Lung (tissue), 12 donors: ENCODE data around the gene OR5D14. TPM values are rescaled to one million over a fixed set of nuclear protein-coding genes. Genes with fewer than 3 reads are reported as not detected.

Experiments
- ATAC-seq: fragments of 200-7000 bp; cut with Tn5 transposase; one replicate; pipeline ENCODE4 v1.9.1; 2020; ENCODE audit warnings: moderate number of reproducible peaks; ENCODE audit not compliant: insufficient read depth, low FRiP score
- DNase-seq, 3 donors: peaks; one replicate each; pipeline ENCODE4 v3.0.0-alpha.2; 2013 to 2017
- H3K27ac ChIP-seq, 2 donors: one replicate each; pipeline ENCODE4 v1.5.1; 2013; ENCODE audit warnings: mild to moderate bottlenecking in 2 of 2, moderate library complexity in 2 of 2, control low read depth in 1 of 2, inconsistent platforms in 1 of 2, low read depth in 1 of 2, low read length in 1 of 2
- H3K27me3 ChIP-seq, 3 donors: one replicate each; pipeline ENCODE4 v1.5.1; 2013; ENCODE audit warnings: low read length in 2 of 3; ENCODE audit not compliant: control insufficient read depth in 3 of 3, insufficient read depth in 3 of 3
- H3K36me3 ChIP-seq, 4 donors: one replicate each; pipeline ENCODE4 v1.5.1; 2013; ENCODE audit warnings: low read length in 4 of 4, mild to moderate bottlenecking in 1 of 4, moderate library complexity in 1 of 4; ENCODE audit not compliant: control insufficient read depth in 4 of 4, insufficient read depth in 4 of 4
- H3K4me1 ChIP-seq, 5 donors: one replicate each; pipeline ENCODE4 v1.5.1; 2013; ENCODE audit warnings: low read length in 5 of 5, mild to moderate bottlenecking in 2 of 5, moderate library complexity in 1 of 5; ENCODE audit not compliant: control insufficient read depth in 5 of 5, insufficient read depth in 5 of 5
- H3K4me3 ChIP-seq: one replicate; pipeline ENCODE4 v1.5.1; 2013; ENCODE audit warnings: mild to moderate bottlenecking, control low read depth, moderate library complexity
- H3K9ac ChIP-seq, 2 donors: one replicate each; pipeline ENCODE4 v1.5.1; 2013; ENCODE audit warnings: low read length in 2 of 2, control low read depth in 1 of 2; ENCODE audit not compliant: insufficient read depth in 1 of 2
- H3K9me3 ChIP-seq, 4 donors: one replicate each; pipeline ENCODE4 v1.5.1; 2013; ENCODE audit warnings: low read length in 3 of 4, mild to moderate bottlenecking in 1 of 4, moderate library complexity in 1 of 4; ENCODE audit not compliant: control insufficient read depth in 4 of 4, insufficient read depth in 3 of 4
- WGBS, 2 donors: extraction: QIAGEN DNeasy Blood & Tissue Kit; methylation state at CpG; one replicate each; pipeline ENCODE4 v1.1.7; 2013; 5-methylcytosine and 5-hydroxymethylcytosine counted together
- polyA plus RNA-seq, 2 donors: library from polyadenylated mRNA; stranded (reverse); fragments of 200-250 nt; gene quantifications; one replicate each; pipeline ENCODE4 v1.2.1, GENCODE V29; 2013
- total RNA-seq, 2 donors: library from RNA; depleted of rRNA in 1 of 2; stranded (reverse); fragments of >200 nt in 1 of 2; gene quantifications; one replicate each; pipeline ENCODE4 v1.2.1, GENCODE V29; 2014 to 2021
- TF ChIP-seq, protein P1 (sequence below): IDR thresholded peaks from 2 replicates; pipeline ENCODE4 v1.5.1; 2012; ENCODE audit warnings: mild to moderate bottlenecking; ENCODE audit errors: control extremely low read depth, extremely low read depth
- donor health status: control.
- donor health status: control.
- donor health status: Bipolar disorder and iron deficiency.
- donor health status: healthy.
- donor health status: DM: yes; HTN: yes; CAD: no.

OR5D14 gene
- total and polyA plus RNA-seq, 4 donors, result not detected

DNA sequence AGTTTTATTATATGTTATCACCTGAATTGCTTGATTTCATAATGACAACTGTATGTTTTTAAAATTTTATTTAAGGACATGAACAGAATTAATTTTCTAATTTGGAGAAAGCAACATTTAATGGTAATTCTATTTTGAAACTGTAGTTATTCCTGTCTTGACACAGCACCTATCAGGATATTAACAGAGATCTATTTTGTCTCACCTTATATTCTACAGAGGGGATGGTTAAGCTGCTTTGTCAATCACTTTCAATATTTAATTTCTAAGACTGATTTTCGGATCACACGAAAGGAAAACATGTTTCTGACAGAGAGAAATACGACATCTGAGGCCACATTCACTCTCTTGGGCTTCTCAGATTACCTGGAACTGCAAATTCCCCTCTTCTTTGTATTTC is 43.1 kb downstream of the OR5D14 start, which contains the start of gene OR5D16:
TSS of gene OR5D16 (plus strand) at position 301 of the 400 bp plus-strand sequence. CDS start at position 301, 0 bp downstream.
- no peak for ATAC-seq
- no peak within 1 kb of the TSS for H3K9ac ChIP-seq
- H3K27ac ChIP-seq, result no peak within 1 kb of the TSS
- H3K4me1 ChIP-seq, result no peaks in the 10 kb centered on the region
- TF ChIP-seq, protein P1, sequence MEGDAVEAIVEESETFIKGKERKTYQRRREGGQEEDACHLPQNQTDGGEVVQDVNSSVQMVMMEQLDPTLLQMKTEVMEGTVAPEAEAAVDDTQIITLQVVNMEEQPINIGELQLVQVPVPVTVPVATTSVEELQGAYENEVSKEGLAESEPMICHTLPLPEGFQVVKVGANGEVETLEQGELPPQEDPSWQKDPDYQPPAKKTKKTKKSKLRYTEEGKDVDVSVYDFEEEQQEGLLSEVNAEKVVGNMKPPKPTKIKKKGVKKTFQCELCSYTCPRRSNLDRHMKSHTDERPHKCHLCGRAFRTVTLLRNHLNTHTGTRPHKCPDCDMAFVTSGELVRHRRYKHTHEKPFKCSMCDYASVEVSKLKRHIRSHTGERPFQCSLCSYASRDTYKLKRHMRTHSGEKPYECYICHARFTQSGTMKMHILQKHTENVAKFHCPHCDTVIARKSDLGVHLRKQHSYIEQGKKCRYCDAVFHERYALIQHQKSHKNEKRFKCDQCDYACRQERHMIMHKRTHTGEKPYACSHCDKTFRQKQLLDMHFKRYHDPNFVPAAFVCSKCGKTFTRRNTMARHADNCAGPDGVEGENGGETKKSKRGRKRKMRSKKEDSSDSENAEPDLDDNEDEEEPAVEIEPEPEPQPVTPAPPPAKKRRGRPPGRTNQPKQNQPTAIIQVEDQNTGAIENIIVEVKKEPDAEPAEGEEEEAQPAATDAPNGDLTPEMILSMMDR, result no peak
- DNase-seq, result no peak
- H3K27me3 ChIP-seq, result no peaks in the 10 kb centered on the region
- 26 to 34% methylated on average over 3 of the region's 3 CpGs for WGBS, 2 donors
- no peak within 1 kb of the TSS for H3K4me3 ChIP-seq
- no peaks in the 10 kb centered on the region for H3K36me3 ChIP-seq
- peaks cover 0 to 6% (median 2%) of the 10 kb centered on the region in 4 donors for H3K9me3 ChIP-seq

Other genes with a start within 250 kb of the OR5D14 start
- gene OR4C15, start 241.1 kb upstream of the OR5D14 start, total RNA-seq, result not detected
- not detected for gene OR4C15, start 241.1 kb upstream of the OR5D14 start, polyA plus RNA-seq
- gene OR4C16, start 223.4 kb upstream of the OR5D14 start, total RNA-seq, result not detected
- not detected for gene OR4C16, start 223.4 kb upstream of the OR5D14 start, polyA plus RNA-seq
- not detected for gene OR4C11, start 187.9 kb upstream of the OR5D14 start, total RNA-seq
- gene OR4C11, start 187.9 kb upstream of the OR5D14 start, polyA plus RNA-seq, result not detected
- gene OR4P4, start 160.4 kb upstream of the OR5D14 start, total RNA-seq, result not detected
- gene OR4P4, start 160.4 kb upstream of the OR5D14 start, polyA plus RNA-seq, result not detected
- gene OR4S2, start 147.2 kb upstream of the OR5D14 start, total RNA-seq, result not detected
- not detected for gene OR4S2, start 147.2 kb upstream of the OR5D14 start, polyA plus RNA-seq
- gene OR4C6, start 133.4 kb upstream of the OR5D14 start, total RNA-seq, result not detected
- not detected for gene OR4C6, start 133.4 kb upstream of the OR5D14 start, polyA plus RNA-seq
- gene OR5D13, start 22.1 kb upstream of the OR5D14 start, total RNA-seq, result not detected
- gene OR5D13, start 22.1 kb upstream of the OR5D14 start, polyA plus RNA-seq, result not detected
- gene OR5L1, start 15.8 kb downstream of the OR5D14 start, total RNA-seq, result not detected
- not detected for gene OR5L1, start 15.8 kb downstream of the OR5D14 start, polyA plus RNA-seq
- gene OR5D18, start 24.1 kb downstream of the OR5D14 start, total RNA-seq, result not detected
- gene OR5D18, start 24.1 kb downstream of the OR5D14 start, polyA plus RNA-seq, result not detected
- not detected for gene OR5L2, start 31.7 kb downstream of the OR5D14 start, total RNA-seq
- gene OR5L2, start 31.7 kb downstream of the OR5D14 start, polyA plus RNA-seq, result not detected
- not detected for gene OR5D16, start 43.2 kb downstream of the OR5D14 start, total RNA-seq
- gene OR5D16, start 43.2 kb downstream of the OR5D14 start, polyA plus RNA-seq, result not detected
- gene TRIM51, start 87.7 kb downstream of the OR5D14 start, total RNA-seq, result not detected
- gene TRIM51, start 87.7 kb downstream of the OR5D14 start, polyA plus RNA-seq, result not detected
- not detected for gene OR5W2, start 119.0 kb downstream of the OR5D14 start, total RNA-seq
- gene OR5W2, start 119.0 kb downstream of the OR5D14 start, polyA plus RNA-seq, result not detected
- gene OR5I1, start 140.8 kb downstream of the OR5D14 start, total RNA-seq, result not detected
- gene OR5I1, start 140.8 kb downstream of the OR5D14 start, polyA plus RNA-seq, result not detected
- gene OR10AG1, start 174.4 kb downstream of the OR5D14 start, total RNA-seq, result not detected
- not detected for gene OR10AG1, start 174.4 kb downstream of the OR5D14 start, polyA plus RNA-seq
- gene OR5F1, start 199.1 kb downstream of the OR5D14 start, total RNA-seq, result not detected
- gene OR5F1, start 199.1 kb downstream of the OR5D14 start, polyA plus RNA-seq, result not detected
- not detected for gene OR5AS1, start 232.1 kb downstream of the OR5D14 start, total RNA-seq
- not detected for gene OR5AS1, start 232.1 kb downstream of the OR5D14 start, polyA plus RNA-seq